Activated naive CD4-positive, alpha-beta T cell treated with anti-CD3 and anti-CD28 coated beads for 36 hours (primary cell): ENCODE data around the gene FBN3. TPM values are rescaled to one million over a fixed set of nuclear protein-coding genes. Genes with fewer than 3 reads are reported as not detected.
"Not testable (repeated sequence)": the region's sequence is repeated elsewhere in the genome, so short reads cannot be mapped to it uniquely, and the experiment has no call there.

Source experiments
- CTCF ChIA-PET: fragments of 350-600 bp; sonication (Branson Sonifier 250); formaldehyde crosslinking; loops from one replicate; lab custom pipeline; 2021; ENCODE audit warnings: antibody characterized with exemption; lab: Charles Lee
- DNase-seq: peaks from one replicate; pipeline ENCODE4 v3.0.0-alpha.2; 2020
- H3K27ac Mint-ChIP-seq: one replicate; pipeline ENCODE4 v1.8.0; 2021; ENCODE audit warnings: mild to moderate bottlenecking, mixed read lengths
- H3K27me3 Mint-ChIP-seq: one replicate; pipeline ENCODE4 v1.8.0; 2021; ENCODE audit warnings: low read depth, mixed read lengths
- H3K36me3 Mint-ChIP-seq: one replicate; pipeline ENCODE4 v1.8.0; 2021; ENCODE audit warnings: low read depth, mixed read lengths
- H3K4me1 Mint-ChIP-seq: one replicate; pipeline ENCODE4 v1.8.0; 2021; ENCODE audit warnings: low read depth, mixed read lengths
- H3K4me3 Mint-ChIP-seq: one replicate; pipeline ENCODE4 v1.8.0; 2021; ENCODE audit warnings: mild to moderate bottlenecking, moderate library complexity, mixed read lengths
- H3K9me3 Mint-ChIP-seq: one replicate; pipeline ENCODE4 v1.8.0; 2021; ENCODE audit warnings: mixed read lengths
- intact Hi-C: fragments of 100-400 bp; cut with micrococcal nuclease; formaldehyde crosslinking; loops from one replicate; pipeline ENCODE4 v1.15.1; 2023
- total RNA-seq, 2 experiments: library from RNA; stranded (reverse); gene quantifications; one replicate each; pipeline ENCODE4 v1.2.3, GENCODE V29; 2021

FBN3 gene
- total RNA-seq, 2 experiments from 2014 or later = not detected

DNA sequence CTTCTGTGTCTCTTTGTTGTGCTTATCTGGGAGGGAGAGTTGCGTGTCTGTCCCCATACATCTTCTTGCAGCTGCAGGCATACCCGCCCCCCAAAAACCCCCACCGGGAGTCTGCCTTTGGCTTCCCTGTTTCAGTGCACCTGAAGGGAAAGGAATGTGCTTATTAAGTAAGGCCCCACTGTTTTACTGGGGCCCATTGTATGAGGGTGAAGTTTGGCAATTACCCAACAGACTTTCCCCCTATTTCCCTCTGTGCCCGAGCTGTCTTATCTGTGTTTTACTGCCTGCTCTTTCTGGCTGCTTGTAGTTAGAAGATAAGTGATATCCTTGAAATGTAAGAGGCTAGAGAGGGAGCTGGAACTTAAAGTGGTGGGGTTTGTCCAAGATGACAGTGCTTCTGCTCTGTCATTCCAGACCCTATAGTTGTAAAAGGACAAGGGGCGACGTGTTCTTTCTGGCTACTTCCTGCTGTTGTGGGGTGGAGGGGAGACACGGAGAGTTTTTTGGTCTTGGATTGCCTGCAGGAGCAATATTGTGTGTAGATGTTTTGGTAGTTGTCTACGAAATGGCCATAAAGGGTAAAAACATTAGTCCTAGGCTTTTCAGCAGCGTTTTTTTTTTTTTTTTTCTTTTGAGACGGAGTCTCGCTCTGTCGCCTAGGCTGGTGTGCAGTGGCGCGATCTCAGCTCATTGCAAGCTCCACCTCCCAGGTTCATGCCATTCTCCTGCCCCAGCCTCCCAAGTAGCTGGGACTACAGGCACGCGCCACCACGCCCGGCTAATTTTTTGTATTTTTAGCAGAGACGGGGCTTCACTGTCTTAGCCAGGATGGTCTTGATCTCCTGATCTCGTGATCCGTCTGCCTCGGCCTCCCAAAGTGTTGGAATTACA is 115.9 kb downstream of the FBN3 start:
- DNase-seq, H3K9me3 Mint-ChIP-seq, H3K27ac Mint-ChIP-seq, H3K36me3 Mint-ChIP-seq, H3K4me3 Mint-ChIP-seq, H3K4me1 Mint-ChIP-seq, intact Hi-C loops, H3K27me3 Mint-ChIP-seq, CTCF ChIA-PET: not testable (repeated sequence)

- DNase-seq = no peak
- H3K4me1 Mint-ChIP-seq = no peaks in the 10 kb centered on the region
- no peak overlapping the region for H3K27ac Mint-ChIP-seq
- no peaks in the 10 kb centered on the region for H3K27me3 Mint-ChIP-seq
- CTCF ChIA-PET = interaction anchor here (1.2 kb wide), 1 partner anchor 238 kb away, joined by 5 read pairs; no protein-coding TSS in a partner anchor
- no peaks in the 10 kb centered on the region for H3K9me3 Mint-ChIP-seq
- no peak overlapping the region for H3K4me3 Mint-ChIP-seq
- intact Hi-C loops = no loop called here
- no peaks in the 10 kb centered on the region for H3K36me3 Mint-ChIP-seq
These were observed 118.4 kb downstream of the FBN3 start for GRCh38 chr19:8030960-8031359.

DNA sequence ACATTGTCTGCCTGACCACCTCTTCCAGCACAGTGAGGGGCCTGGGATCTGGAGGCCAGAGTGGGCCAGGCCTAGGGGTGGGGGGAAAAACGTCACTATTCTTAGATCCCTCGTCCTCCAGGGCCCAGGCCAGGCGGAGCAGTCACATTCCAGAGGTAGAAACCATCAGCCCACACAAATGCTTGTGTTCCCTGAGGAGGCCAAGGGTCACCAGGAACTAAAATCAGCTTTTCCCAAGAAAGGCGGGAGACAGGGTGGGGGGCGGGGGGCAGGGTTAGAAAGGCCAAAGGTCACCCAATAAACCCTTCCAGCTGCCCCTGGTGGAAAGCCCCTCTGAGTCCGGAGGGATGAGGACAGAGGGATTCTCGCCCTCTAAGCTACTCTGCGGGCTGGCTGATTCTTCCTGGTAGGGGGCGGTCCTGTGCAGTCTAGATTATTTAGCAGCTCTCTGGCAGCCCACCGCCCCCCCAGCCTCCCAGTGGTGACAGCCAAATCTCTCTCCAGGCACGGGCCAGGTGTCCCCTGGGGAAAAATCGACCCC is 120.4 kb downstream of the FBN3 start:
- CTCF ChIA-PET = no interaction called here
- no peaks in the 10 kb centered on the region for H3K4me1 Mint-ChIP-seq
- no peaks in the 10 kb centered on the region for H3K27me3 Mint-ChIP-seq
- no peaks in the 10 kb centered on the region for H3K9me3 Mint-ChIP-seq
- no peak overlapping the region for H3K27ac Mint-ChIP-seq
- intact Hi-C loops = no loop called here
- H3K4me3 Mint-ChIP-seq = no peak overlapping the region
- DNase-seq = no peak
- no peaks in the 10 kb centered on the region for H3K36me3 Mint-ChIP-seq

- Mint-ChIP-seq H3K9me3 (no peaks in the 10 kb centered on the region), H3K4me3 (no peak overlapping the region), H3K27ac (no peak overlapping the region), H3K27me3 (no peaks in the 10 kb centered on the region), H3K4me1 (no peaks in the 10 kb centered on the region), H3K36me3 (no peaks in the 10 kb centered on the region)
- CTCF ChIA-PET = no interaction called here
- no peak for DNase-seq
- intact Hi-C loops = no loop called here
These were observed 124.1 kb downstream of the FBN3 start for GRCh38 chr19:8025316-8025715.

DNA sequence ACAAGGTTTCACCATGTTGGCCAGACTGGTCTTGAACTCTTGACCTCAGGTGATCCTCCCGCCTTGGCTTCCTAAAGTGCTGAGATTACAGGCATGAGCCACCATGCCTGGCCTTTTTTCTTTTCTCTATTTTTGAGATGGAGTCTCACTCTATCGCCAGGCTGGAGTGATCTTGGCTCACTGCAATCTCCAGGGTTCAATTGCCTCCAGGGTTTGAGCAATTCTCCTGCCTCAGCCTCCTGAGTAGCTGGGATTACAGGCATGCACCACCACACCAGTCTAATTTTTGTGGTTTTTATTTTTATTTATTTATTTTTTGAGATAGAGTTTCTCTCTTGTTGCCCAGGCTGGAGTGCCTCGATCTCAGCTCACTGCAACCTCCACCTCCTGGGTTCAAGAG is 125.1 kb downstream of the FBN3 start:
- DNase-seq, intact Hi-C loops, H3K27me3 Mint-ChIP-seq, H3K4me3 Mint-ChIP-seq, H3K27ac Mint-ChIP-seq, CTCF ChIA-PET, H3K4me1 Mint-ChIP-seq, H3K36me3 Mint-ChIP-seq, H3K9me3 Mint-ChIP-seq: not testable (repeated sequence)

GRCh38 chr19:8023371-8023770 is 126.0 kb downstream of the FBN3 start:
- H3K4me1 Mint-ChIP-seq = no peaks in the 10 kb centered on the region
- no peaks in the 10 kb centered on the region for H3K27me3 Mint-ChIP-seq
- H3K9me3 Mint-ChIP-seq = no peaks in the 10 kb centered on the region
- H3K36me3 Mint-ChIP-seq = no peaks in the 10 kb centered on the region
- H3K27ac Mint-ChIP-seq = no peak overlapping the region
- intact Hi-C loops = no loop called here
- CTCF ChIA-PET = no interaction called here
- no peak for DNase-seq
- no peak overlapping the region for H3K4me3 Mint-ChIP-seq

DNA sequence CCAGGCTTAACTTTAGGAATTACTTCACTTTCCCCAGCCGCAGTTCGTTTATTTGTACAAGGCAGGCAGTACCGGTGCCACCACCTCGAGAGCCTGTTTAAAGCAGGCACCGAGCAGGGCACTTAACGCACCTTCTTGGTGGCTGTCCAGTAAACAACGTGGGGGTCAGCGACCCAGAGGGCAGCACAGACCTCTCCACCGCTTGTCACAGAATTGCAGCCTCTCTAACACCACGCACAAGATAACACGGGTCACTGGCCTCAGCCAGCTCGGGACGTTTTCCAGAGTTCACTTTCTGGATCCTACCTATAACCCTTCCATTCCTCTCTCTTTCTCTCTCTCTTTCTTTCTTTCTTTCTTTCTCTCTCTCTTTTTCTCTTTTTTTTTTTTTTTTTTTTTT is 127.1 kb downstream of the FBN3 start:
- Mint-ChIP-seq H3K27me3 (no peaks in the 10 kb centered on the region), H3K4me3 (no peak overlapping the region), H3K9me3 (no peaks in the 10 kb centered on the region), H3K36me3 (peaks cover 1% of the 10 kb centered on the region), H3K4me1 (peaks cover 2% of the 10 kb centered on the region), H3K27ac (no peak overlapping the region)
- no peak for DNase-seq
- intact Hi-C loops = no loop called here
- CTCF ChIA-PET = no interaction called here

GRCh38 chr19:8021374-8021773 is 128.0 kb downstream of the FBN3 start:
- Mint-ChIP-seq H3K4me3 (no peak overlapping the region), H3K27me3 (no peaks in the 10 kb centered on the region), H3K9me3 (no peaks in the 10 kb centered on the region), H3K4me1 (peaks cover 2% of the 10 kb centered on the region), H3K27ac (no peak overlapping the region), H3K36me3 (peaks cover 1% of the 10 kb centered on the region)
- no peak for DNase-seq
- CTCF ChIA-PET = interaction anchor here (0.6 kb wide), 1 partner anchor 11 kb away, joined by 3 read pairs; no protein-coding TSS in a partner anchor
- intact Hi-C loops = no loop called here

DNA sequence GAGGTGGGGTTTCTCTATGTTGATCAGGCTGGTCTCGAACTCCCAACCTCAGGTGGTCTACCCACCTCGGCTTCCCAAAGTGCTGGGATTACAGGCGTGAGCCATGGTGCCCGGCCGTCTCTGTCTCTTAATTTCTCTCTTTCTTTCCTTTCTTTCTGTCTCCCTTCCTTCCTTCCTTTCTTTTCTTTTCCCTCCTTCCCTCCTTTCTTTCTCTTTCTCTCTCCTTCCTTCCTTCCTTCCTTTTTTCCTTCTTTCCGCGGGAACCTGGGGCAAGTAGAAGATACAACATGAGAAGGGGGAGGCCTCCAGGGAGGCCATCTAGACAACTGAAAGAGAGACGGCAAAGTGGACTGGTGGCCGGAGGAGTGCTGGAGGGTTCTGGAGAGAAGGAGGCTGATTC is 128.7 kb downstream of the FBN3 start:
- CTCF ChIA-PET = no interaction called here
- H3K27ac Mint-ChIP-seq = no peak overlapping the region
- H3K9me3 Mint-ChIP-seq = no peaks in the 10 kb centered on the region
- DNase-seq = no peak
- H3K4me1 Mint-ChIP-seq = peaks cover 2% of the 10 kb centered on the region
- no peak overlapping the region for H3K4me3 Mint-ChIP-seq
- intact Hi-C loops = no loop called here
- no peaks in the 10 kb centered on the region for H3K27me3 Mint-ChIP-seq
- peaks cover 3% of the 10 kb centered on the region for H3K36me3 Mint-ChIP-seq

- no peaks in the 10 kb centered on the region for H3K27me3 Mint-ChIP-seq
- peak; percentile 49 for DNase-seq
- no peak overlapping the region for H3K27ac Mint-ChIP-seq
- H3K4me3 Mint-ChIP-seq = no peak overlapping the region
- no peaks in the 10 kb centered on the region for H3K9me3 Mint-ChIP-seq
- intact Hi-C loops = loop anchor here (5.0 kb wide), 1 partner anchor 234 kb away; no protein-coding TSS in a partner anchor
- H3K36me3 Mint-ChIP-seq = peaks cover 3% of the 10 kb centered on the region
- CTCF ChIA-PET = interaction anchor here (0.6 kb wide), 1 partner anchor 15 kb away, joined by 3 read pairs; no protein-coding TSS in a partner anchor
- peaks cover 2% of the 10 kb centered on the region for H3K4me1 Mint-ChIP-seq
These were observed 131.6 kb downstream of the FBN3 start for GRCh38 chr19:8017808-8018207.

Other genes starting within 250 kb of the FBN3 start
- 10 to 100 TPM; 39.1 to 39.8 TPM for gene MAP2K7, start 245.7 kb downstream of the FBN3 start, total RNA-seq
- gene TGFBR3L, start 234.8 kb downstream of the FBN3 start, total RNA-seq = 1 to 10 TPM; 1.7 to 3.7 TPM
- 10 to 100 TPM; 10.9 to 12.4 TPM for gene SNAPC2, start 229.3 kb downstream of the FBN3 start, total RNA-seq
- under 1 TPM in 1 of 2 experiments, not detected in 1; 0.43 TPM for gene CTXN1, start 223.5 kb downstream of the FBN3 start, total RNA-seq
- 10 to 100 TPM; 88.8 to 88.9 TPM for gene TIMM44, start 205.9 kb downstream of the FBN3 start, total RNA-seq
- gene ELAVL1, start 144.0 kb downstream of the FBN3 start, total RNA-seq = 100 to 1,000 TPM; 135 to 140 TPM
- not detected for gene CCL25, start 96.8 kb downstream of the FBN3 start, total RNA-seq
- 10 to 100 TPM; 15.7 to 19.4 TPM for gene CERS4, start 59.8 kb upstream of the FBN3 start, total RNA-seq
- 10 to 100 TPM; 37.6 to 40.1 TPM for gene CD320, start 158.8 kb upstream of the FBN3 start, total RNA-seq
- 100 to 1,000 TPM in 1 of 2 experiments, 10 to 100 TPM in 1; 95.9 to 104 TPM for gene NDUFA7, start 171.8 kb upstream of the FBN3 start, total RNA-seq
- gene RPS28, start 171.9 kb upstream of the FBN3 start, total RNA-seq = 1,000 to 10,000 TPM; 2,814 to 3,007 TPM
- under 1 TPM; 0.17 to 0.36 TPM for gene KANK3, start 193.7 kb upstream of the FBN3 start, total RNA-seq
- gene ANGPTL4, start 214.6 kb upstream of the FBN3 start, total RNA-seq = not detected
- gene RAB11B, start 240.8 kb upstream of the FBN3 start, total RNA-seq = 10 to 100 TPM; 61.9 to 69.6 TPM